HCT116 (cell line): ENCODE data around the gene CCDC9B. TPM values are rescaled to one million over a fixed set of nuclear protein-coding genes. Genes with fewer than 3 reads are reported as not detected.

Experiments used
- ATAC-seq: fragments of 200-7000 bp; cut with Tn5 transposase; 2 replicates; pipeline ENCODE4 v1.9.1; 2020; ENCODE audit warnings: mild to moderate bottlenecking, moderate library complexity
- BruUV-seq: library from RNA; stranded (reverse); fragments of 400-500 nt; replicated peaks from 2 replicates; lab custom pipeline; 2021; lab: Mats Ljungman, UMichigan
- CTCF ChIA-PET: fragments of 300-600 bp; sonication (Branson Sonifier 250); formaldehyde crosslinking; loops from one replicate; lab custom pipeline; 2021; ENCODE audit warnings: antibody characterized with exemption; lab: Charles Lee
- POLR2A ChIA-PET: fragments of 300-600, 350-600 bp; sonication (Branson Sonifier 250); formaldehyde crosslinking; loops from one replicate; lab custom pipeline; 2021; ENCODE audit warnings: antibody characterized with exemption; lab: Charles Lee
- RAD21 ChIA-PET, 2 experiments: fragments of 300-600 bp; sonication (Branson Sonifier 250); formaldehyde crosslinking; loops; one replicate each; lab custom pipeline; 2023; ENCODE audit warnings: low total read pairs in 2 of 2; ENCODE audit not compliant: uncharacterized antibody in 2 of 2, unreplicated experiment in 2 of 2, low non-redundant PET in 1 of 2; lab: Charles Lee
- DNase-seq: peaks from one replicate; pipeline ENCODE4 v3.0.0-alpha.2; 2010; ENCODE audit warnings: low read depth, low spot score
- H2AFZ ChIP-seq: fragments of 200-600 bp; shearing (Covaris generic), sonication (generic); 2 replicates; pipeline ENCODE4 v1.6.1; 2017; ENCODE audit warnings: low read depth, mixed run types, mixed read lengths, antibody characterized with exemption, low read length; ENCODE audit not compliant: poor library complexity, severe bottlenecking
- H3K27ac ChIP-seq: 2 replicates; pipeline ENCODE4 v1.5.1; 2012; ENCODE audit warnings: low read depth, low read length
- H3K27me3 ChIP-seq: fragments of 200-600 bp; sonication (generic); 2 replicates; pipeline ENCODE4 v1.6.1; 2016; ENCODE audit warnings: mixed run types, low read length, mixed read lengths; ENCODE audit not compliant: insufficient read depth
- H3K36me3 ChIP-seq, 2 experiments: fragments of 200-500 bp in 1 of 2; fragments of 200-600 bp in 1 of 2; sonication (Bioruptor generic) in 1 of 2; sonication (generic) in 1 of 2; 2 replicates each; pipeline versions ENCODE4 v1.5.1 to v1.6.1; 2014 to 2016; ENCODE audit warnings: low read length in 2 of 2, inconsistent platforms in 1 of 2, mixed read lengths in 1 of 2, mixed run types in 1 of 2; ENCODE audit not compliant: insufficient read depth in 2 of 2, control insufficient read depth in 1 of 2
- H3K4me1 ChIP-seq, 2 experiments: fragments of 200-600 bp in 1 of 2; sonication (generic) in 1 of 2; 2 replicates each; pipeline versions ENCODE4 v1.5.1 to v1.6.1; 2012 to 2017; ENCODE audit warnings: low read length in 2 of 2, inconsistent platforms in 1 of 2, mild to moderate bottlenecking in 1 of 2, mixed read lengths in 1 of 2, mixed run types in 1 of 2, moderate library complexity in 1 of 2; ENCODE audit not compliant: insufficient read depth in 2 of 2, control insufficient read depth in 1 of 2
- H3K4me2 ChIP-seq: fragments of 200-600 bp; sonication (generic); 2 replicates; pipeline ENCODE4 v1.6.1; 2017; ENCODE audit warnings: mixed run types, low read length, mixed read lengths
- H3K4me3 ChIP-seq, 2 experiments: fragments of 200-600 bp in 1 of 2; sonication (generic) in 1 of 2; replicated peaks in 1 of 2; 2 replicates each; pipeline ENCODE4 v1.5.1; 2011 to 2016; ENCODE audit warnings: low read length in 2 of 2, control low read depth in 1 of 2, low read depth in 1 of 2, mild to moderate bottlenecking in 1 of 2, mixed read lengths in 1 of 2, mixed run types in 1 of 2
- H3K79me2 ChIP-seq: fragments of 200-600 bp; sonication (generic); 2 replicates; pipeline ENCODE4 v1.6.1; 2017; ENCODE audit warnings: mild to moderate bottlenecking, mixed run types, low read length, moderate library complexity, mixed read lengths; ENCODE audit not compliant: insufficient read depth
- H3K9ac ChIP-seq: fragments of 200-600 bp; sonication (generic); 2 replicates; pipeline ENCODE4 v1.6.1; 2016; ENCODE audit warnings: low read length, mixed read lengths
- H3K9me2 ChIP-seq: fragments of 200-600 bp; sonication (generic), shearing (Covaris generic); 2 replicates; pipeline ENCODE4 v1.6.1; 2017; ENCODE audit warnings: mixed run types, mild to moderate bottlenecking, moderate library complexity; ENCODE audit not compliant: insufficient read depth
- H3K9me3 ChIP-seq, 2 experiments: fragments of 200-500 bp in 1 of 2; fragments of 200-600 bp in 1 of 2; sonication (Bioruptor generic) in 1 of 2; sonication (generic) in 1 of 2; 2 replicates each; pipeline ENCODE4 v1.6.1; 2014 to 2017; ENCODE audit warnings: low read length in 2 of 2, mixed read lengths in 2 of 2, inconsistent platforms in 1 of 2, low read depth in 1 of 2, mild to moderate bottlenecking in 1 of 2, mixed run types in 1 of 2, moderate library complexity in 1 of 2; ENCODE audit not compliant: control insufficient read depth in 1 of 2, insufficient read depth in 1 of 2
- H4K20me1 ChIP-seq: fragments of 200-600 bp; sonication (generic), shearing (Covaris generic); 2 replicates; pipeline ENCODE4 v1.6.1; 2017; ENCODE audit warnings: mixed run types, mild to moderate bottlenecking, moderate library complexity; ENCODE audit not compliant: insufficient read depth
- CEBPB ChIP-seq: IDR thresholded peaks from 2 replicates; pipeline ENCODE4 v1.6.1; 2012; ENCODE audit warnings: low read depth
- CTCF ChIP-seq, 3 experiments: fragments of 200-600 bp in 1 of 3; sonication (generic) in 1 of 3; IDR thresholded peaks in 2 of 3; conservative IDR thresholded peaks in 1 of 3; 2 replicates each; pipeline ENCODE4 v1.5.1; 2012 to 2017; ENCODE audit warnings: low read depth in 2 of 3, low read length in 2 of 3, antibody characterized with exemption in 1 of 3, borderline replicate concordance in 1 of 3, control low read depth in 1 of 3, mild to moderate bottlenecking in 1 of 3, mixed read lengths in 1 of 3, mixed run types in 1 of 3, moderate library complexity in 1 of 3; ENCODE audit not compliant: insufficient read depth in 1 of 3
- EZH2phosphoT487 ChIP-seq: fragments of 200-600 bp; IDR thresholded peaks from 2 replicates; pipeline ENCODE4 v1.6.1; 2018; ENCODE audit warnings: antibody characterized with exemption, borderline replicate concordance
- RAD21 ChIP-seq: IDR thresholded peaks from 2 replicates; pipeline ENCODE4 v1.6.1; 2012; ENCODE audit warnings: low read depth, mild to moderate bottlenecking
- TCF7L2 ChIP-seq: IDR thresholded peaks from 2 replicates; pipeline ENCODE4 v1.7.0; 2011; ENCODE audit warnings: borderline replicate concordance, inconsistent platforms; ENCODE audit not compliant: insufficient read depth, insufficient read length; ENCODE audit errors: extremely low read depth
- ZBTB33 ChIP-seq: IDR thresholded peaks from 2 replicates; pipeline ENCODE4 v1.6.1; 2011; ENCODE audit warnings: mild to moderate bottlenecking, low read length, moderate library complexity; ENCODE audit not compliant: insufficient replicate concordance; ENCODE audit errors: extremely low read depth
- intact Hi-C: fragments of 100-400 bp; cut with micrococcal nuclease; formaldehyde crosslinking; loops from 2 replicates; pipeline ENCODE4 v1.10.0; 2022
- total RNA-seq: library from RNA; stranded (reverse); gene quantifications from one replicate; pipeline ENCODE4 v1.2.1, GENCODE V29; 2021; ENCODE audit not compliant: unreplicated experiment

The CCDC9B gene
- total RNA-seq, 1 experiment from 2014 or later: 15.6 TPM

GRCh38 chr15:40289140-40289775, 51.5 kb downstream of the CCDC9B start:
- H3K36me3 ChIP-seq: no peaks in the 10 kb centered on the region
- H3K9me3 ChIP-seq: no peaks in the 10 kb centered on the region
- H3K27me3 ChIP-seq: no peaks in the 10 kb centered on the region
- POLR2A ChIA-PET: no interaction called here
- H4K20me1 ChIP-seq: no peaks in the 10 kb centered on the region
- H3K9ac ChIP-seq: no peak overlapping the region
- no peaks in the 10 kb centered on the region for H3K79me2 ChIP-seq
- H3K9me2 ChIP-seq: no peaks in the 10 kb centered on the region
- RAD21 ChIA-PET: interaction anchor here in 1 of 2 experiments (0.6 to 1.4 kb wide), 5 partner anchors 20 to 254 kb away, joined by 3 to 5 read pairs (median 4); no protein-coding TSS in a partner anchor
- no peak overlapping the region for H2AFZ ChIP-seq
- H3K4me2 ChIP-seq: peak overlapping the region; percentile 30
- ATAC-seq (no peak), DNase-seq (no peak)
- BruUV-seq: no TSS peak
- no peak overlapping the region for H3K4me3 ChIP-seq
- CTCF ChIA-PET: interaction anchor here (0.6 to 3.3 kb wide), 14 partner anchors 10 to 605 kb away, joined by 3 to 31 read pairs (median 4); partner anchors contain the start of genes PLCB2 and VPS18
- H3K27ac ChIP-seq: no peak overlapping the region
- H3K4me1 ChIP-seq: peaks cover 59 to 65% of the 10 kb centered on the region in 2 experiments
- TF ChIP-seq ZBTB33 (no peak), CEBPB (no peak), RAD21 (peak; percentile 53), EZH2phosphoT487 (no peak), TCF7L2 (no peak), CTCF (IDR thresholded peaks at IDR 0.05 in 2 of 3, conservative IDR thresholded peaks at IDR 0.05 in 1 of 3; ENCODE audit: borderline replicate concordance in 1 of 3, insufficient read depth in 1 of 3, low read depth in 2 of 3, low read length in 2 of 3) (peak in 1 of 3 experiments; percentile 31; a peak in 1 of 6 replicates)
- intact Hi-C loops: no loop called here
